Lung (tissue), 12 donors: ENCODE results near the gene RELB. TPM values are rescaled to one million over a fixed set of nuclear protein-coding genes. Genes with fewer than 3 reads are reported as not detected.

Experiments
- ATAC-seq: fragments of 200-7000 bp; cut with Tn5 transposase; one replicate; pipeline ENCODE4 v1.9.1; 2020; ENCODE audit warnings: moderate number of reproducible peaks; ENCODE audit not compliant: insufficient read depth, low FRiP score
- DNase-seq, 3 donors: peaks; one replicate each; pipeline ENCODE4 v3.0.0-alpha.2; 2013 to 2017
- H3K27ac ChIP-seq, 2 donors: one replicate each; pipeline ENCODE4 v1.5.1; 2013; ENCODE audit warnings: mild to moderate bottlenecking in 2 of 2, moderate library complexity in 2 of 2, control low read depth in 1 of 2, inconsistent platforms in 1 of 2, low read depth in 1 of 2, low read length in 1 of 2
- H3K27me3 ChIP-seq, 3 donors: one replicate each; pipeline ENCODE4 v1.5.1; 2013; ENCODE audit warnings: low read length in 2 of 3; ENCODE audit not compliant: control insufficient read depth in 3 of 3, insufficient read depth in 3 of 3
- H3K36me3 ChIP-seq, 4 donors: one replicate each; pipeline ENCODE4 v1.5.1; 2013; ENCODE audit warnings: low read length in 4 of 4, mild to moderate bottlenecking in 1 of 4, moderate library complexity in 1 of 4; ENCODE audit not compliant: control insufficient read depth in 4 of 4, insufficient read depth in 4 of 4
- H3K4me1 ChIP-seq, 5 donors: one replicate each; pipeline ENCODE4 v1.5.1; 2013; ENCODE audit warnings: low read length in 5 of 5, mild to moderate bottlenecking in 2 of 5, moderate library complexity in 1 of 5; ENCODE audit not compliant: control insufficient read depth in 5 of 5, insufficient read depth in 5 of 5
- H3K4me3 ChIP-seq: one replicate; pipeline ENCODE4 v1.5.1; 2013; ENCODE audit warnings: mild to moderate bottlenecking, control low read depth, moderate library complexity
- H3K9ac ChIP-seq, 2 donors: one replicate each; pipeline ENCODE4 v1.5.1; 2013; ENCODE audit warnings: low read length in 2 of 2, control low read depth in 1 of 2; ENCODE audit not compliant: insufficient read depth in 1 of 2
- H3K9me3 ChIP-seq, 4 donors: one replicate each; pipeline ENCODE4 v1.5.1; 2013; ENCODE audit warnings: low read length in 3 of 4, mild to moderate bottlenecking in 1 of 4, moderate library complexity in 1 of 4; ENCODE audit not compliant: control insufficient read depth in 4 of 4, insufficient read depth in 3 of 4
- WGBS, 2 donors: extraction: QIAGEN DNeasy Blood & Tissue Kit; methylation state at CpG; one replicate each; pipeline ENCODE4 v1.1.7; 2013; 5-methylcytosine and 5-hydroxymethylcytosine counted together
- polyA plus RNA-seq, 2 donors: library from polyadenylated mRNA; stranded (reverse); fragments of 200-250 nt; gene quantifications; one replicate each; pipeline ENCODE4 v1.2.1, GENCODE V29; 2013
- total RNA-seq, 2 donors: library from RNA; depleted of rRNA in 1 of 2; stranded (reverse); fragments of >200 nt in 1 of 2; gene quantifications; one replicate each; pipeline ENCODE4 v1.2.1, GENCODE V29; 2014 to 2021
- TF ChIP-seq, protein P1 (sequence below): IDR thresholded peaks from 2 replicates; pipeline ENCODE4 v1.5.1; 2012; ENCODE audit warnings: mild to moderate bottlenecking; ENCODE audit errors: control extremely low read depth, extremely low read depth
- donor health status: control.
- donor health status: control.
- donor health status: Bipolar disorder and iron deficiency.
- donor health status: healthy.
- donor health status: DM: yes; HTN: yes; CAD: no.

The RELB gene
- total and polyA plus RNA-seq, 4 donors: 9.4 to 65.9 (median 19.8) TPM

DNA sequence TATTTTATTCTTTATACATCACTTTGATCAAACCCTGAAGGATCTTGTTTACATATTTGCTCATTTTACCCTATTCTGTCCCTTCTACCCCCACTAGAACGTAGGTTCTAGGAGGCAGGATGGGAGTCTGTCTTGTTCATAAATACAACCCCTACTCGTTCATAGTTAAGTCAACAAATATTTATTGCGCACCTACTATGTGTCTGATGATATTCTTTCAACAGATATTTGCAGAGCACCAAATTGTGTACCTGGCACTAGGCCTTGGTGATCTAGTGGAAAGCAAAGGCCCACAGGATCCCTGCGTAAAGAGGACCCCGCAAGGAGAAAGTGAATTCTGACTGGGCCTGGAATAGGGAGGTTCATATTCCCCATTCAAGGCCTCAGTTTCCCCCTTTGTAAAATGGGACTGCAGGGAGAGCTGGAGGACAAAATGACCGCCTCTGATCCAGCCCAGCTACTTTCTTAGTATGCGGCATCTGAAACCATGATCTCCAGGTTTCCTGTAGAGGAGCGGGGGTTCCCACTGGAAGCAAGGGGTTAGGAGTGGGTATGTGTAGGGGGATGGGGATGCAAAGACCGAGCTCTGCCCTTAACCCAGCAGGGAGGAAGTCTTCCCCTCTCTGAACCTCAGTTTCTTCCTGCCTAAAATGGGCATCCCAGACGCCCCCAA is 77.3 kb downstream of the RELB start:
- no peak for ATAC-seq
- peaks cover 0 to 11% (median 7%) of the 10 kb centered on the region in 4 donors for H3K36me3 ChIP-seq
- no peaks in the 10 kb centered on the region for H3K9me3 ChIP-seq
- peak overlapping the region in 1 of 2 donors; percentile 57 for H3K27ac ChIP-seq
- no peak for DNase-seq
- H3K9ac ChIP-seq: no peak overlapping the region
- no peaks in the 10 kb centered on the region for H3K27me3 ChIP-seq
- TF ChIP-seq, protein P1, sequence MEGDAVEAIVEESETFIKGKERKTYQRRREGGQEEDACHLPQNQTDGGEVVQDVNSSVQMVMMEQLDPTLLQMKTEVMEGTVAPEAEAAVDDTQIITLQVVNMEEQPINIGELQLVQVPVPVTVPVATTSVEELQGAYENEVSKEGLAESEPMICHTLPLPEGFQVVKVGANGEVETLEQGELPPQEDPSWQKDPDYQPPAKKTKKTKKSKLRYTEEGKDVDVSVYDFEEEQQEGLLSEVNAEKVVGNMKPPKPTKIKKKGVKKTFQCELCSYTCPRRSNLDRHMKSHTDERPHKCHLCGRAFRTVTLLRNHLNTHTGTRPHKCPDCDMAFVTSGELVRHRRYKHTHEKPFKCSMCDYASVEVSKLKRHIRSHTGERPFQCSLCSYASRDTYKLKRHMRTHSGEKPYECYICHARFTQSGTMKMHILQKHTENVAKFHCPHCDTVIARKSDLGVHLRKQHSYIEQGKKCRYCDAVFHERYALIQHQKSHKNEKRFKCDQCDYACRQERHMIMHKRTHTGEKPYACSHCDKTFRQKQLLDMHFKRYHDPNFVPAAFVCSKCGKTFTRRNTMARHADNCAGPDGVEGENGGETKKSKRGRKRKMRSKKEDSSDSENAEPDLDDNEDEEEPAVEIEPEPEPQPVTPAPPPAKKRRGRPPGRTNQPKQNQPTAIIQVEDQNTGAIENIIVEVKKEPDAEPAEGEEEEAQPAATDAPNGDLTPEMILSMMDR: no peak
- peaks cover 5 to 14% (median 7%) of the 10 kb centered on the region in 5 donors for H3K4me1 ChIP-seq
- H3K4me3 ChIP-seq: no peak overlapping the region
- WGBS, 2 donors: 58 to 62% methylated on average over 10 of the region's 10 CpGs

GRCh38 chr19:45079063-45079910 is 78.0 kb downstream of the RELB start, which contains the start of gene GEMIN7:
TSS of gene GEMIN7 (plus strand) at chr19:45079260. CDS start at chr19:45090115, 10,855 bp downstream.
- WGBS, 2 donors: 0 to 1% methylated on average over 60 to 61 of the region's 61 CpGs
- peak; percentile 70 for ATAC-seq
- H3K27ac ChIP-seq: peak within 1 kb of the TSS; percentile 63 to 82

DNA sequence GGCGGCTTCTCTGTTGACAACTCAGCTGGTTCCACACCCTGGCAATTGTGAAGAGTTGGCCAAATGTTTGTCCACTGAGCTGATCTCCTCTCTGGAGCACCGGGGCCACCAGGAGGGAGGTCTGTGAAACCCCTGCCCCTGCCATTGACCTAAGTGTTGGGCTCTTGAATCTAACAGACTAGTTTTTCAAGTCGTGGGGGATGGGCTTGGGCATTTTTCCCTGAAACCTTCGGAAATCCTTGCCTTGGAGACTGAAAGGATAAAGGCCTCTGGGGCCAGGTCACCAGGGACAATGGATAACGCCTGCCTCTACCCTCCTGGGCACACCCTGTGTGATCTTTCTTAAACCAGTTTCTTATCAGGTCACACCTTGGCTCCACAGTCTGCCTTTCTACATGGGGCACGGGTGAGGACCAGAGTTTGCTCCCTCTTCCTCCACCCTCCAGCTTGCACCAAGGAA is 78.7 kb downstream of the RELB start:
- Histone ChIP-seq H3K27me3 (no peaks in the 10 kb centered on the region), H3K9ac (peak overlapping the region; percentile 63 to 82), H3K27ac (peak overlapping the region; percentile 63 to 82), H3K4me1 (peaks cover 5 to 14% (median 7%) of the 10 kb centered on the region in 5 donors), H3K36me3 (peaks cover 0 to 11% (median 7%) of the 10 kb centered on the region in 4 donors), H3K9me3 (no peaks in the 10 kb centered on the region), H3K4me3 (peak overlapping the region; percentile 76)
- TF ChIP-seq, protein P1: no peak
- DNase-seq (peak in 2 of 3 donors; percentile 9 to 37), ATAC-seq (no peak)
- WGBS, 2 donors: 14 to 18% methylated on average over 6 of the region's 6 CpGs

More at GRCh38 chr19:45079063-45079910, 78.0 kb downstream of the RELB start, which contains the start of gene GEMIN7:
- peak; percentile 69 to 81 (median 80) for DNase-seq
- peaks cover 5 to 14% (median 7%) of the 10 kb centered on the region in 5 donors for H3K4me1 ChIP-seq
- peak within 1 kb of the TSS; percentile 63 to 82 for H3K9ac ChIP-seq
- TF ChIP-seq, protein P1: no peak
- H3K9me3 ChIP-seq: no peaks in the 10 kb centered on the region
- H3K4me3 ChIP-seq: peak within 1 kb of the TSS; percentile 76
- peaks cover 0 to 11% (median 7%) of the 10 kb centered on the region in 4 donors for H3K36me3 ChIP-seq
- no peaks in the 10 kb centered on the region for H3K27me3 ChIP-seq
